T-helper 22 cell (primary cell): ENCODE measurements around the gene STARD13.

Experiments used
- DNase-seq: peaks from one replicate; pipeline ENCODE4 v3.0.0-alpha.2; 2020; ENCODE audit warnings: low read depth

Gene STARD13

DNA sequence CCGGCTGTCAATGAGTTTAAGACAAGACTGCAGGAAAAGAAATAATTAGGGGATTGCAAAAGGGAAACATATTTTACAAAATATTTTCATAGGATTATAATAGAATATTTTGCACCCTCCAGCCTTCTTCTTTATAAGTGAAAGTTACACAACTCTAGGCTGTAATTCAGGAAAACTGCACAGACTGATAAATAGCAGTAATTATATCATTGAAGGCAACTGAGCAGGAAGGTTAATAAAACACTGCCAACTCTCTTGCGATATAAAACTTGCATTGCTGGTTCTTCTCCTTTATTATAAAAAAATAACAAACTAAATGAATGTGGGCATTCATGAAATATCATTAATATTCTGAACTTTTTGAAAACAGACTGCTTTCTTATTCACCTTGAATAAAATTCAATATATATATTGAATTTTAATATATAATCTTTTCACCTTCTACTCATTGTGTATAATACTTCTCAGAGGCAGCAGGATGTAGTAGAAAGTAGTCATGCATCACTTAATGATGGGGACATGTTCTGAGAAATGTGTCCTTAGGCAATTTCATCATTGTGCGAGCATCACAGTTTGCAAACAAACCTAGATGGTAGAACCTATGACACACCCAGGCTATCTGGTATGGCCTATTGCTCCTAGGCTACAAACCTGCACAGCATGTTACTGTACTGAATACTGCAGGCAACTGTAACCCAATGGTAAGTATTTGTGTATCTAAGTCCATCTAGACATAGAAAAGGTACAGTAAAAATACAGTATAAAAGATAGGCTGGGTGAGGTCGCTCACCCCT lies 24.9 kb upstream of the STARD13 start:
- DNase-seq, result no peak

DNA sequence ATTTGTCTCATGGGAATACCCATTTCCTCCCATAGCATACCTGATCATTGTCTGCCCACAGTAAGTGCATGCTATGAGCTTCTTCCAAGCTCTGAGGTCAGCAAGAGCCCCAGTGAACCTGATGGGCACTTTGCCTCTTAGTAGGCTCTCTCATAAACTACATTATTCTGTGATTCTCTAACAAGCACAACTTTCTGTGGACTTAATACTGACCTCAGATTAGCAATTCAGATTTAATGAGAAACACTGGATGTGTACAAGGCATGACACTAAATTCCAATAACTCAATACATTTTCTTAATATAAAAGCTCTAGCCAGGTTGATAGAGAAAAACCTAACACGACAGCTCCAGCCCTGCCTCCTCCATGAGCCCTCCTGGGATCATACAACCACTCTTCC lies 23.3 kb upstream of the STARD13 start:
- no peak for DNase-seq

DNA sequence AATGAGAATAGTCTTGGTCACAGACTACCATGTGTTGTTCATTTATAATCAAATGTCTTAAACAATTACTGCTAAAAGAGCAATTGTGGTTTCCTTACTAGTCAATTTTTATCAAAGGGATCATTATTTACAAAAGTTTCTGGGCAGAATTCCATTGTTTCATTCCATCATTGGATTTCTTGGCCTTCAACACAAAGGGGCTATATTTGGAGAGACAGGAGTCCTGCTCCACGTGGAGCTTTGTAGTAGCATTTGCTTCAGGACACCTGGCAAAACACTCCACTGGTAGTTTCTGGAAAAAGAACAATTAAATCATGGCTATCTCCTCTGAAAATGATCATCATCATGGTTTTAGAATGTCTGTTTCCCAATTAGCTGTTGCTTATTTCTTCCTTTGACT lies 22.3 kb upstream of the STARD13 start:
- DNase-seq, result no peak

DNA sequence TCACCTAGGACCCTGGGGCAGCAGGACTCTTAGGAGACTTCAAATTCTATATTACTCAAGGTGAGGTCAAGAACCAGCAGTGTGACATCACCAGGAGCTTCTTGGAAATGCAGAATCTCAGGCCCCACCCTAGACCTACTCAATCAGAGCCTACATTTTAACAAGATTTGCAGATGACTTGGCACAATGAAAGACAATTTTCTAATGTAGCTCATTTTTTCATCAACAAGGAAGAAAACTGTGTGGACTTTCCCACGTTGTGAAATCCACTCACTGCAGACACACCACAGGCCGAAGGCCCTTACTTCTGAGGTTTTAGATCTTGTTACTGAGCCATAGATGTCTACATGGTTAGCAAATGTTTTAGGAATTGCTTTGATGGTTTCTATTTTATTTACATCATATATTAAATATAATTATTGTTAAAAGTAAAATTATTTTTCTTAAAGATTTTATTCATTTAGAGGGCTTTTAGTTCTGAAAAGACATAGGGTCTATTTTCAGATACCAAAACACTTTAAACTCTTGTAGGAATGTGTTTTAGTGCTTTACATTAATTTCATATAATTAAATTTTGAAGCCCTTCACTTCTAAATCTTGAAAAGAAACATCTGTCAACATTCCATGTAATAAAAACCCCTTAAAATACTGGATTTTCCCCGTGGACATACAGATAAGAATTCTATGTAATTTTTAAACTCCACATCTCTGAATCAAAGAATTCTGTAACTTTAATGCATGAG lies 18.5 kb upstream of the STARD13 start:
- DNase-seq, result no peak

DNA sequence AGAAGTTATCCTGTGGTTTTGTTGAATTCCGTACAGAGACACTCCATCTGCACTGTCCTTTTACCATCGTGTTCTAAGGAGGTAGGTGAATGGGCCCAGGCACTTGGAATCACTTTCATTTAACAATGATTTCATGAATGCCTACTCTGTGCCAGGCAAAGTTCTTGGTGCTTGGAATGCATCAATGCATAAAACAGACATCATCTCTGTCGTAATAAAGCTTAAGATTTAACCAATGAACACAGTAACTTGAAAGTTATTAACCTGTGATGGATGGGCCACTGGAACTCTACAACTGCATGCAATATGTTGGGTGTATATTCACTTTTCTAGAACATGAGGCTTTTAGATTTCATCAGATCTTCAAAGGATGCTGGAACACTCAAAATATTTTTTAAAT lies 14.1 kb upstream of the STARD13 start:
- DNase-seq, result no peak

DNA sequence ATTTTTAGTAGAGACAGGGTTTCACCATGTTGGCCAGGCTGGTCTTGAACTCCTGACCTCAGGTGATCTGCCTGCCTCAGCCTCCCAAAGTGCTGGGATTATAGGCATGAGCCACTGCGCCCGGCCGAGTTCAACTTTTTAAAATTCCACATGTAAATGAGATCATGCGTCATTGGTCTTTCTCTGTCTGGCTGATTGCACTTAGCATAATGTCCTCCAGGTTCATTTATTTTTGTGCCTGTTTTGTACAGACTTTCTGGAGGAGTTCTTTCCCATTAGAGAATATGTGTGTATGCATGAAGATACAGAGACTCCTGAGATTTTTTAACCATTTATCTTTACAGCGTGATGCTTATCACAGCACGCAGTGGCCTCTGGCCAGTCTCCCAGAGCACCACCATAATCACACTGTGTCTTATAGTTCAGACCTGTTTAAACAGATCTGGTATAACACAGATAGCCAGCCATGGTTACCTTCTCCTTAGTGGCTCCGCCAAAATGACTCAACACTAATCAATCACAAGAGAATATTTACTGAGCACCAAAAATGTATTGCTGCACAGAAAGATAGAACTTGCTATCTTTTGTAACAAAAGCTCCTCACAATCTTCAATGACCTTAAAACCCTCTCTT lies 11.4 kb upstream of the STARD13 start:
- no peak for DNase-seq

DNA sequence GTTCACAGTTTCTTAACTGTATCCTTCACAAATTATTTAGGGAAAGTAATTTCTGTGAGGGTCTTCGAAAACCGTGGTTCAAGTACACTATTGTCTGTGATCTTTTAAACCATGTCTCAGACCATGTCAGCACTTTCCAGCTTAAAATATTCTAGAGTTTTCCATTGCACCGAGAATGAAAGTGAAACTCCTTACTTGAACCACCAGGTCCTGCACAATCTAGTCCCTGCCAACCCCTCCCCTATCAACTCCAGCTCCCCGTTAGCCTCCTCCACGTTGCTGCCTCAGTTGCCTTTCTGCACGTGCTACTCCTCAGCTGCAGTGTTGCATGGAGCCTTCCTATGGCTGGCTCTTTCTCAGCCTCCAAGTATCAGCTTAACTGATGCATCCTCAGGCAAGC lies 7.2 kb upstream of the STARD13 start:
- DNase-seq, result no peak

DNA sequence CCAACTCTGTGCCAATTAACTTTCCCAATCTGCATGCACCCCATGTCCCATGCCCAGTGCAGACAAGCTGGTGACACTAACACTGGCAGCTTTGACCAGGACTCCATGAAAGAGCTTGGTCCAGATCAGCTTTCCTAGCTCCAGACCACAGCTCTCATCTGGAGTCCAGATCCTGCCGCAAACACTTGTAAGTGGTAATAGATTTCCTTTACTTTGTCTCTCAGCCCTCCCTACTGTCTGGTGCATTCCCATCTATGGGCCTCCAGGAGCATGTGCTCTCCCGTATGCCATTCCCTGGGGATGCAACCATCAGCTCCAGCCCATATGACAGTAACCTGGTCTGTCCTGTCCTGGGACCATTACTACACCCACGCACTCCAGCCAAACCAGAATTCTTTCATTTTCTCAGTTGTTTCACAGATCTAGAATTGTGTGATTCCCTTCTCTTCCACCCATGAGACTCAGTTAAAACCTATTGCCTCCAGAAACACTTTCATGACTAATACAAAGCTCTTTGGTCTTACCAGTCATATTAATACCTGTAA lies 4.9 kb upstream of the STARD13 start:
- no peak for DNase-seq

DNA sequence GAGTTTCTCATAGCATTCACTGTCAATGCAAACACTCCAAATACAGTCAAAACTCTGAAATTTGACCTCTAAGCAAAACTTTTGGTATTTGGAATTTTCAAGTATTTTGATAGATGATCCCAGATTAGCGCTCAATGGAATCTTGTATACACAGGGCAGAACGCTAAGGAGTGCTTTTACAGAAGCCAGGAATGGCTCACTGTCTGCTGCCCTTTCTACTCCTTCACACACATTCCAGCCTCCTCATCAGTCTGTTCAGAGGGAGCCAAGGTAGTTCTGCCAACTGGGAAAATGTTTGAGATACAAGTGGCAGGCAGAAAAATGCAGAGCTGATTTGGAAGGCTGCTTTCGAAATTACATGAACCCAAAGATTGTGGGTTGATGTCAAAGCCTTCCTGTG lies 4.4 kb upstream of the STARD13 start:
- DNase-seq, result no peak

DNA sequence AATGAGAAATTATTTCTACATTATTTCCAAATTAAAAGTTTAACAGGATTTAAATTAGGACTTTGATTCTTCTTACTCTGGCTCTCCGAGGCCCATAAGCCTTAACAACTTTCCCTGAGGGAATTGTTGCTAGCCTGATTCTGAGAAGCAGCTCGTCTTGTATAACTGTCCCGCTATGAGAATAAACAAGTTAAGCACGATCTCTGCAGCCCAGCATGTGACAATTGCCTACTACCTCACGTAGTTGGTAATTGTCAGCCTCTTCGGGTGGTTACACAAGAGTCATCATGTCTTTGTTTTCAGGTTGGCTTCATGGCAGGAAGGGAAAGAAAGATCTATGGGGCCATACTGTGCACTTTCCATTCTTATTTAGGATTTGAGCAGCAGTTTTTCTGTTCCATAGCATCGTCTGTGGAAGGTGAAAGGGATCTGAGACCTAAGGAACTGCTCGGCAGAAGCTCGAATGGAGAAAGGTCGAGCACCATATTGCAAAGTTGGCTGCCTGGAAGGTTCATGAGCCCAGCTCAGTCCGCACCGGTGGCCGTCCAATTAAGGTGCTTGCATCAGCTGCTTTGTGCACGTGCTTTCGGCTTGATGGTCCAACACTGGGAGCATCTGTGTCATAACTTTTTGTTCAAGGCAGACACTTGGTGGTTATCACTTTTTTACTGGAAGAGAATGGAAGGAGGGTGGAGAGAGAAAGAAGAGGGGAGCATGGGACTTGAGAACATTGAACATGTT lies 1.8 kb upstream of the STARD13 start:
- no peak for DNase-seq

DNA sequence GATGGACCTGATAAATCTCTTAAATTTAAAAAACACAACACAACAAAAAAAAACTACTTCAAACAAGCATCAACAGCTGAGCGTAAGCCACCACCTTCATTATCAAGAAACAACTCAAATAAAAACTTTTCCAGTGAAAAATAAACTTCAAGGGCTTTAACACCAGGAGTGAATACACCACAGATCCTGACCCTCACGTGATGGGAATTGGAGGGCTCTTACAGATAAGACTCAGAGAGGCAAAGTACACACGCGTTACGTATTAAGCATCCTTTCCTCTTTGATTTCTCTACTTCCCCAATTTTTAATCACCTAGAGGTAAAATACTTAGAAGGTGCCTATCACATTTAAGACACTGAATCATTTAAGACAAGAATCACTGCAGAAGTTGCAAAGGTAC lies 573 bp upstream of the STARD13 start:
- DNase-seq, result no peak

DNA sequence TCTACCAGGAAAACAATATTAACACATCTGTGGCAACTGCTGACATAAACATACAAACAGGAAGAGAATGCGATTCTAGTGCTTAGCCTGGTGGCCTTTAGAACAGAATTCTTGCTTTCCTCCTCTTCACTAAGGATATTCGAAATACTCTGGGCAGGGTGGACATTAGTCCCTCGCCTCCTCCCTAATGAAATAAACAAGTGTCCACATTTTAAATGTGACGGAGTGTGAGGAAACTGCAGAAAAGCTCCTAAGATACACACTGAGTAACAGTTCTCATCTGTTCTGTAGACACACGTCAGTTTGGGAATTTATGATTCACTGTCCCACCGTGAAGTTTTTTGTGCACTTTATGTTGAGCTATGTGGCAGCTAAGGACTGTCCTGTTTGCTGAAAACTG lies 639 bp downstream of the STARD13 start:
- no peak for DNase-seq

DNA sequence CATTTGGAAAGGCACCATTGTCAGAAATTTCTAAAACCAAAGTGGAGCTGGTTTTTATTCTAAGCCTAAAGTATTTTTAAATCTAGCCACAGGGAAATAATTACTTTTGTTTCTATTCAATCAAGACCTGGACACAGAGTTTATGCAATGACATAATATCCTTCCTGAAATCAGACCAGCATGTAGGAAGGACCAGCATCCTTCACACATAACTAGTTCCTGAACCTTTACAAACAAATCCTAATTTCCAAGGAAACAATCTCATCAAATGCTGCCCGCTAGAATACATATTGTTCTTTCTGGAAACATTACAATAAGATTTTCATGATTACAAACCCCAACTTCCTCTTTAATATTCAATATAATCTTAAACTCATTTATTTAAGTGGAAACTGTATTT lies 1.5 kb downstream of the STARD13 start:
- no peak for DNase-seq

DNA sequence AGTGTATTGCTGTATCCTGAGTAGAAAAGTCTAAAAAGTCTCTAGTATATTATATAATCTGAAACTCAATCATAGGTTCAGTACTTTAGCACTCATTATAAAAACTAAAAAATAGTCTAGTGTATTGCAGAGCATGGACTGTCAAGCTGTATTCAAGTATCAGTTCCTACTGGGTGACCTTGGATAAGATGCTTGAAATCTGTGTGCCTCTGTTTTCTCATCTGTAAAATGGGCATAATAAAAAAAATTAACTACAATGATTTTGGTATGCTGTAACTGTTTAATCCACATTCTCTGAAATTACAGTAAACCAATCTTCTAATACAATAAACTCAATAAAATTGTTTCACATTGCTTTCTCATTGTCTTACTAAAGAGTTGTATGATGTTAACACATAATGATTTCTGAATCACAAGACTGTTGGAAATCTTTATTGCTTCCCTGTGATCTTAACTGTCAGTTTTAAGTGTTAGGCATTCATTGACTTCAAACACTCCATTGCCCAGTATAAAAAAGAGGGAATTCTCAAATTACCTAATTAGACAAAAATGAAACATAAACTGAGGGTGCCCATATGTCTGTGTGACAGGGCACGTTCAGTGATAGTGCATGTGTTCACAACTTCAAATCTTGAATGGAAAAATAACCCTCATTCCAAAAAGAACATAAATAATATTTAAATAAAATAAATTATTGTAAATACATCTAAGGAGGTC lies 2.2 kb downstream of the STARD13 start:
- no peak for DNase-seq

DNA sequence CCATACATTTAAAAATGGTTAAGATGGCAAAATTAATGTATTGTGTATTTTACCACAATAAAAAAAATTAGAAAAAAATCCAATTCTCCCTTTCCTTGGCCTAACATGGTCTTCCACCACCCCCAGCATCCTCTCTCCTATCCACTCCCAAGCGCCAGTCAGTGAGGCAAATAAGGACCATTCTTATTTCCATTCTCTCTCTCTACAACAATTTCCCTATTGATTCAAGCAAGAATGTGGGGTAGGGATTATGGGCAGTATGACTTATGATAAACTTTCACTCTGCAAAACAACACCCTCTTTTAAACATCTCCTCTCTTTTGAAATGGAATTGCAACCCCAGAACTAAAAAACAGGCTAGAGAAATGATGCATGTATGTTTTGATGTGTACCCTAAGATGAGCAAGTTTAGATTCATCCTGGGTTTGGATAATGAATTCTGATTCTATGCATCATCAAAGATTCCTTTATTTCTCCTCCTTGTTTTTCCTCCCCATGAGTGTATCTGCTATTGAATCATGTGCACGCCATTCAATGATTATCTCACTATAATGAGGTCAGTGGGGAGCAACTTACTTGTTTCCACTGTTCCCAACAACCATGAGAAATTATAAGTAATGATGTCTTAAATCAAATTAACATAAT lies 3.5 kb downstream of the STARD13 start:
- DNase-seq, result no peak

DNA sequence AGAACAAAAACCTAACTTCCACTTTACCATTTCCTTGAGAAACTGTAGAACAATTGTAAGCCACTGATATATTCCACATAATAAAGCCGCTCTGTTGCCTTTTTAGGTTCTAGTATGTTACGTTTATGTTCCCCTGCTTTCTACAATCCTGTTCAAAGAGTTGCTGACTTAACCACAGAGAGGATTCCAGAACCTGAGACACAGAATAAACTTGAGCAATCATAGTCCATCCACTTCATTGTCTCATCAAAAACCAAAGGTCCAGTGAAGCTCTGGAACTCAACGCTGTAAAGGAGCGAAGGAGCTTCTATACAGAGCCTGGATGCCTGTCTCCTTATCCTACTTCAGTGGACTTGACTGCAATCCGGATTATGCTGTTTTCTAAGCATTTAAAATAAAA lies 4.6 kb downstream of the STARD13 start:
- no peak for DNase-seq

DNA sequence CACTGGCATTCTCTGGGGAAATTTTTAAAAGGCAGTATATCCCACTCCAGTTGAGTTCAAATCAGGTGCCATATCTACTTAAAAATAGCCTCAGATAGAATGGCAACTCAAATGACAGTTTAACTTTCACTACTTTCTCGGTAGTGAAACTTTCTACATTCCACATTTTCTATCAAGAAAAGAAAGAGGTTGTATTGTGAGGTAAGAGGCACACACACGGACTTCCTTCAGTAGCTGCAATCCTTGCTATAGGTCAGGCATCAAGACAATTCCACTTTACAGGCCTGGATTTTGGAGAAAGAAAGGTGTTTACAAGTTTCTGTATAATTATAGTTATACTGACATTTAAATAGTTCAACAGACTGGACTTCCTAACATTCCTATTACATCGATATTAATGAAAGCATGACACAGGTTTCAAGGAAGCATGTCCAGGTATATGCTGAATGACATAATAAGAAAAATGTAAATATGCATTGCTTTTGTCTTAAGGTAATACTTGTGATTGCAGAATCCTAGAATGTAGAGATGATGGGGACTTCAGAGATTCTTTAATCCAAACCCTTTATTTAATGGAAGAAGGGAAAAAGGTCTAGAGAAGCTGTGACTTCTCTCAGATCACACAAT lies 5.2 kb downstream of the STARD13 start:
- no peak for DNase-seq

DNA sequence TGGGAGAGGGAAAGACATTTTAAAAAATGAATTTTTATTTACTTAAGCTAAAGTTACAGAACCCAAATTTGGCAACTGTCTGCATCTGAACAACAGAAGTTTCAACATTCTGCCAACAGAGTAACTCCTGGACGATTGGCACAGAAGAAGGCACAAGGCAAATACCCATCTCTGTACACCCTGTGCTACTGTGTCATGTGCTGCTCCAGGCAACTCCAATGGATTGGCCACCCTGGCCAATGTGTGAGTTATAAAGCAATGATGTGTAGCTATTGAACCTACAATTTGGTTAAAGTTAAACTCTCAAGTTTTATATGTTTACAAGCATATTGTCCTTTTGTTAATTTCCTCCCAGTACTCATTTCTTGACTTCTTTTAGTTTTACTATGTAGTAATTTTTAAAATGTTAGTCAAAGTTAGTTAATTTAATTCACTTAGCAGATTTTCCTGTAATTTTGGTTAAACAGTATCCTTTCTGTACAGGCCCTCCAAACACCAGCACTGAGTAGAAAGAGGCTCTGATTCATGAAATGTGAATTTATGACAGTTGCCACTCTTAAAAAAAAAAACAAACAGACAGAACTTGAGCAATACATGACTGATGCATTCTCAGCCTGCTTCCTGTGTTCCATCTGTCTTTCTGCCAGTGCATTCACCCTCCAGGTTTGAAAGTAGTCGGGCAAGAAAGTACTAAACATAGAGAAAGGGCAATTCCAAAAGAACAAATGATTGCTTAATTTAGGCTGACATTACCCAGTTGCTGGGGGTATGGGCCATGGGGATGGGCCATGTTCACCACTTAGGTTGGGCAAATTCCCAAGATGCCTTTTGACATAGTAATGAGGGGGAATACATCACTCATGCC lies 5.9 kb downstream of the STARD13 start:
- no peak for DNase-seq

DNA sequence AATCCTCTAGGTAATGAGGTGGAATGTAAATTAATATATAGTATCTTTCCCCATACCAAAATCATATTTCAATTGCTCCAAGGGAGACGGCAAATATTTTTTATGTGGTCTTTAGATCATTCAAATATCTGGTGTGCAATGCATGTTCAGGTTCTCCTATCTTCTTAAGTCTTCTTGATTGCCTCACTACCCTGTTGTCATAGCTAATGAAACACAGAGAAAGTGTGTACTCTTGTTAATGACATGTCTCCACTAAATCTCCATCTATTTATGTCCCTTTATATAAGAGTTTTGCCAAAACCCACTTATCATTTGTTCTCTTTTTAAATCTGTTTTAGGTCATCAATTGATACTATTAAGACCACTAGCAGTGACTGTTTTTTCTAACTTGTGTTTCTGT lies 6.6 kb downstream of the STARD13 start:
- no peak for DNase-seq

DNA sequence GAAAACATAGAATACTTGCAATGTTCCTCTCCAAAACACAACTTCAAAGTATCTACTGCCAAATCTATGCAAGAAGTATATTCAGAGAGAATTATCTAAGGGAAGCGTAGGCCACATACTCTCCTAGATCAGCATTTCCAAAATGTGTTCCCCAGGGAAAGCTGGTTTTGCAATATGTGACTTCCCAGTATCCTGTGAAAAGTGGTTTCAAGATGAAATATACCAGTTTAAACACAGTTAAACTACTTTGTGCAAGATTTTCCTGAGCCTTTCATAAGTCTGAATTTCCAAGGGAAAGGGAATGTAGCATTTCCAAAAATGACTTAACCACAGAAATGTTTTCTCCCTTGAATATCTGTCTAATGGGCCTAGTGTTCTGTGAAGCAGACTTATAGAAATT lies 7.6 kb downstream of the STARD13 start:
- DNase-seq, result no peak
